ENCODE measurements around the gene B3GAT2. TPM values are rescaled to one million over a fixed set of nuclear protein-coding genes. Genes with fewer than 3 reads are reported as not detected.

The B3GAT2 gene
- total RNA-seq, 1 experiment from 2014 or later, result not detected

DNA sequence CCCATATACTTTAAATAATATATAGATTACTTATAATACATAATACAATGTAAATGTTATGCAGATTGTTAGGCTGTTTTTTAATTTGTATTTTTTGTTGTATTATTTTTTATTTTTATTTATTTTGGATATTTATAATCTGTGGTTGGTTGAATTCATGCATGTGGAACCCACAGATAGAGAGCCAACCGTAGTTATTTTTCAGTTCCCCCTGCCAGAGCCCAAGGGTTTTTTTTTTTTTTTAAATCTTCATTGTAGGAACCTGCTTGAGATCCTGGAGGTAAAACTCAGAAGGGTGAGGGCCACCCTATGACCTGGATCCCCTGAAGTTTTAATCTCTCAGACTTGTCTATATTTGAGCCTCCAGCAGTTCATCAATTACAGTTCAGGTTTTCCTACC is 133.2 kb downstream of the B3GAT2 start:
- CTCF ChIA-PET, result no interaction called here
- H3K4me2 ChIP-seq (ENCODE audit: low read length), result no peak overlapping the region
- intact Hi-C loops (cut with micrococcal nuclease), result no loop called here
- peaks cover 3% of the 10 kb centered on the region; the same call in 1 of the 2 replicates for H3K36me3 ChIP-seq (ENCODE audit: low read depth, low read length)
- no peaks in the 10 kb centered on the region for H3F3A ChIP-seq (ENCODE audit: low read length, unreplicated experiment)
- no peaks in the 10 kb centered on the region for H3K79me2 ChIP-seq (ENCODE audit: low read length)
- H4K20me1 ChIP-seq (ENCODE audit: low read length), result no peaks in the 10 kb centered on the region
- TF ChIP-seq EZH2 (IDR thresholded peaks at IDR 0.05; ENCODE audit: low read length, unreplicated experiment) (no peak), EZH2phosphoT487 (IDR thresholded peaks at IDR 0.05; ENCODE audit: borderline replicate concordance, low read length) (no peak), CTCF (conservative IDR thresholded peaks at IDR 0.05; ENCODE audit: low read depth, low read length) (no peak)
- no peak overlapping the region for H3K4me3 ChIP-seq (ENCODE audit: low read length)
- H3K27me3 ChIP-seq (ENCODE audit: low read length), result no peaks in the 10 kb centered on the region
- H3K9ac ChIP-seq (ENCODE audit: low read length), result no peak overlapping the region
- no peak for ATAC-seq
- H2AFZ ChIP-seq (ENCODE audit: low read length), result no peak overlapping the region
- H3K27ac ChIP-seq (ENCODE audit: low read length), result no peak overlapping the region
- no peaks in the 10 kb centered on the region for H3K9me2 ChIP-seq (replicated peaks; ENCODE audit: low read length)
- no peak for DNase-seq
- no TSS peak for BruUV-seq (replicated peaks)
- H3K9me3 ChIP-seq (ENCODE audit: low read length), result no peaks in the 10 kb centered on the region
- POLR2A ChIA-PET (ENCODE audit: unreplicated experiment), result no interaction called here
- H3K4me1 ChIP-seq (ENCODE audit: insufficient read depth, low read length), result no peaks in the 10 kb centered on the region

DNA sequence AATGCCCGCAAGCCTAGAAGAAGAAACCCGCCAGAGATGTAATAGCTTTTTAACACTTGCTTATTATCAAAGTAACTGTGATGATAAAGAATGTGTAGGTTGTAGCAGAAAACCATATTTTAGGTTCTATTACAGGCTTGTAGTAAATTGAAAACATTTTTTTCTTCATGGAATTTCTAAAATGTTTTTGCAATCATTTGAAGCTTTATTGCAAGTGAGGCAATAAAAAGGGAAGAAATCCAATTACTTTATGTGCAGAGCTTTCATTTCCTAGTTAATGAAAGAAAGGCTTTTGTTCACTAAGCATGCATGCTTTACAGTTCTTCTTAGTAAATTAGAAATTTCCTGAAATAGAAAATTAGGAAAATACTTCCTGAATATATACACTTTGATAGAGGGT is 135.1 kb downstream of the B3GAT2 start:
- Histone ChIP-seq H3K27ac (ENCODE audit: low read length) (no peak overlapping the region), H2AFZ (ENCODE audit: low read length) (no peak overlapping the region), H3K4me2 (ENCODE audit: low read length) (no peak overlapping the region), H3K4me3 (ENCODE audit: low read length) (no peak overlapping the region), H3K79me2 (ENCODE audit: low read length) (no peaks in the 10 kb centered on the region), H3K9me2 (replicated peaks; ENCODE audit: low read length) (no peaks in the 10 kb centered on the region), H3K9ac (ENCODE audit: low read length) (no peak overlapping the region), H3K4me1 (ENCODE audit: insufficient read depth, low read length) (no peaks in the 10 kb centered on the region), H3K36me3 (ENCODE audit: low read depth, low read length) (peaks cover 3% of the 10 kb centered on the region; the same call in 1 of the 2 replicates), H3K27me3 (ENCODE audit: low read length) (no peaks in the 10 kb centered on the region), H4K20me1 (ENCODE audit: low read length) (no peaks in the 10 kb centered on the region), H3F3A (ENCODE audit: low read length, unreplicated experiment) (no peaks in the 10 kb centered on the region), H3K9me3 (ENCODE audit: low read length) (no peaks in the 10 kb centered on the region)
- ChIA-PET CTCF (no interaction called here), POLR2A (ENCODE audit: unreplicated experiment) (no interaction called here)
- DNase-seq (no peak), ATAC-seq (no peak)
- intact Hi-C loops (cut with micrococcal nuclease), result no loop called here
- TF ChIP-seq CTCF (conservative IDR thresholded peaks at IDR 0.05; ENCODE audit: low read depth, low read length) (no peak), EZH2 (IDR thresholded peaks at IDR 0.05; ENCODE audit: low read length, unreplicated experiment) (no peak), EZH2phosphoT487 (IDR thresholded peaks at IDR 0.05; ENCODE audit: borderline replicate concordance, low read length) (no peak)
- no TSS peak for BruUV-seq (replicated peaks)

DNA sequence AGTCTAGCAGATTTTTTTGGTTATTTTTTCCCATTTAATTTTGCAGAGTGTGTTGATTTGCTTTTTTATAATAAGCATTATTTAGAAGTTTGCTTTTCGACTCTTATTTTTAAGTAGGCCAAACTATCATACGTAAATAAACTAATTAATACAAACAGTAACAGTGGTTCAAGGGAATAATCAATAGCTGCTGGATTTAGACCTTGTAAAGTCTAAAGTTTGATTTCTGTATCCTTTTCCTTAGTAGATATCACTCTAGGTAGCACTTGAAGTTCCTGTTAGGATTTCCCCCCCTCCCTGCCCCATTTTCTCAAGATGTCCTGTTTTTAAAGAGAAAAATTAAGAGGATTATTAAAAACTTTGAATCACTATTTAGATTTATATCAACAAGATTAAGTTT is 136.1 kb downstream of the B3GAT2 start:
- H3K9me3 ChIP-seq (ENCODE audit: low read length), result no peaks in the 10 kb centered on the region
- H3K27ac ChIP-seq (ENCODE audit: low read length), result no peak overlapping the region
- H3K4me1 ChIP-seq (ENCODE audit: insufficient read depth, low read length), result no peaks in the 10 kb centered on the region
- ChIA-PET CTCF (no interaction called here), POLR2A (ENCODE audit: unreplicated experiment) (no interaction called here)
- H3K9me2 ChIP-seq (replicated peaks; ENCODE audit: low read length), result no peaks in the 10 kb centered on the region
- no TSS peak for BruUV-seq (replicated peaks)
- TF ChIP-seq CTCF (conservative IDR thresholded peaks at IDR 0.05; ENCODE audit: low read depth, low read length) (no peak), EZH2phosphoT487 (IDR thresholded peaks at IDR 0.05; ENCODE audit: borderline replicate concordance, low read length) (no peak), EZH2 (IDR thresholded peaks at IDR 0.05; ENCODE audit: low read length, unreplicated experiment) (no peak)
- intact Hi-C loops (cut with micrococcal nuclease), result no loop called here
- no peak overlapping the region for H3K9ac ChIP-seq (ENCODE audit: low read length)
- H3K4me3 ChIP-seq (ENCODE audit: low read length), result no peak overlapping the region
- no peaks in the 10 kb centered on the region for H3K27me3 ChIP-seq (ENCODE audit: low read length)
- H3K4me2 ChIP-seq (ENCODE audit: low read length), result no peak overlapping the region
- H3K79me2 ChIP-seq (ENCODE audit: low read length), result no peaks in the 10 kb centered on the region
- H3F3A ChIP-seq (ENCODE audit: low read length, unreplicated experiment), result no peaks in the 10 kb centered on the region
- no peak overlapping the region for H2AFZ ChIP-seq (ENCODE audit: low read length)
- no peak for DNase-seq
- H3K36me3 ChIP-seq (ENCODE audit: low read depth, low read length), result peaks cover 3% of the 10 kb centered on the region; the same call in 1 of the 2 replicates
- ATAC-seq, result no peak
- H4K20me1 ChIP-seq (ENCODE audit: low read length), result no peaks in the 10 kb centered on the region
